Esophagus muscularis mucosa (tissue), 4 donors: ENCODE measurements around the gene ICA1L. TPM values are rescaled to one million over a fixed set of nuclear protein-coding genes. Genes with fewer than 3 reads are reported as not detected.
"Not testable (repeated sequence)": the region's sequence is repeated elsewhere in the genome, so short reads cannot be mapped to it uniquely, and the experiment has no call there.

Experiments
- DNase-seq: peaks from one replicate; pipeline ENCODE4 v3.0.0-alpha.2; 2017; ENCODE audit errors: extremely low spot score
- H3K27ac ChIP-seq, 4 donors: fragments of 200-600 bp; sonication (generic); replicated peaks in 1 of 4; 1 replicate in 3 of 4; 2 replicates in 1 of 4; pipeline ENCODE4 v1.5.1; 2016 to 2019; ENCODE audit warnings: mild to moderate bottlenecking in 1 of 4
- H3K27me3 ChIP-seq, 4 donors: fragments of 200-600 bp; sonication (generic); one replicate each; pipeline versions ENCODE4 v1.5.1 to v1.6.0; 2016 to 2019
- H3K36me3 ChIP-seq, 4 donors: fragments of 200-600 bp; sonication (generic); one replicate each; pipeline ENCODE4 v1.5.1; 2016 to 2019
- H3K4me1 ChIP-seq, 4 donors: fragments of 200-600 bp; sonication (generic); one replicate each; pipeline ENCODE4 v1.5.1; 2016 to 2019
- H3K4me3 ChIP-seq, 4 donors: fragments of 200-600 bp; sonication (generic); 1 replicate in 2 of 4; 2 replicates in 2 of 4; pipeline ENCODE4 v1.5.1; 2016 to 2019; ENCODE audit warnings: mild to moderate bottlenecking in 4 of 4, moderate library complexity in 1 of 4
- H3K9me3 ChIP-seq, 4 donors: fragments of 200-600 bp; sonication (generic); 1 replicate in 3 of 4; 2 replicates in 1 of 4; pipeline ENCODE4 v1.5.1; 2016 to 2019
- EP300 ChIP-seq: sonication (generic); formaldehyde crosslinking; IDR thresholded peaks from one replicate; pipeline ENCODE4 v1.6.1; 2017; ENCODE audit warnings: antibody characterized with exemption
- POLR2A ChIP-seq: fragments of 450-650 bp; IDR thresholded peaks from one replicate; pipeline ENCODE4 v1.6.1; 2017; ENCODE audit warnings: antibody characterized with exemption, moderate library complexity, mild to moderate bottlenecking, low read depth
- POLR2AphosphoS5 ChIP-seq, 2 donors: sonication (generic); formaldehyde crosslinking; IDR thresholded peaks; one replicate each; pipeline ENCODE4 v1.6.1; 2017; ENCODE audit warnings: antibody characterized with exemption in 2 of 2
- WGBS: methylation state at CpG from one replicate; pipeline ENCODE4 v1.1.5; 2018; 5-methylcytosine and 5-hydroxymethylcytosine counted together
- intact Hi-C: fragments of 100-400 bp; cut with DNase I; formaldehyde crosslinking; loops from one replicate; pipeline ENCODE4 v1.15.1; 2023
- total RNA-seq, 4 donors: library from RNA; depleted of rRNA; stranded (reverse); fragments of >200 nt; gene quantifications; one replicate each; pipeline versions ENCODE4 v1.1.0 to v1.2.1, GENCODE V29; 2016
- TF ChIP-seq, protein P1 (sequence below), 3 experiments: fragments of 200-600 bp in 2 of 3; fragments of 450-650 bp in 1 of 3; sonication (generic) in 2 of 3; IDR thresholded peaks; one replicate each; pipeline ENCODE4 v1.5.1; 2017 to 2019; ENCODE audit warnings: antibody characterized with exemption in 3 of 3, mild to moderate bottlenecking in 2 of 3, moderate library complexity in 1 of 3

Gene ICA1L
- total RNA-seq, 4 donors from 2014 or later = 9.6 to 14.4 (median 11.8) TPM

DNA sequence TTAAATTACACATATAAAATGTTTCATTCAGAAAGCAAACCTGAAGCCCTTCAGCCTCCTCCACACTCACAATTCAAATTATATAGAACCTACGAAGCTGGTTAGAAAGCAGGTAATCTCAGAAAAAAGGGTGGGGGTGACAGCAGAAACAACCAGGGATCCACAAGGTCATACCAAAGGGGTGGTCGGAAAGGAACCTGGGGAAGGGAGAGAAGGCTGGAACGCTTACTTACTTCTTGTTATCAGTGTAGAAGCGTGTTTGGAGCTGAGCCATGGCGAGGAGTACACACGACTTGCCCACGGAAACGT lies 39.6 kb upstream of the ICA1L start:
- WGBS = 0% methylated on average over 8 of the region's 8 CpGs
- intact Hi-C loops = no loop called here
- DNase-seq = no peak
- Histone ChIP-seq H3K36me3 (peaks cover 0 to 13% (median 0%) of the 10 kb centered on the region in 4 donors), H3K27ac (peak overlapping the region; percentile 79 to 93 (median 88)), H3K27me3 (no peaks in the 10 kb centered on the region), H3K4me1 (peaks cover 16 to 29% (median 27%) of the 10 kb centered on the region in 4 donors), H3K9me3 (no peaks in the 10 kb centered on the region), H3K4me3 (peak overlapping the region; percentile 65 to 78 (median 73))
- no peak for TF ChIP-seq EP300
- no peak for TF ChIP-seq POLR2AphosphoS5 (IDR thresholded peaks at IDR 0.05)
- no peak for TF ChIP-seq POLR2A
- TF ChIP-seq, protein P1, sequence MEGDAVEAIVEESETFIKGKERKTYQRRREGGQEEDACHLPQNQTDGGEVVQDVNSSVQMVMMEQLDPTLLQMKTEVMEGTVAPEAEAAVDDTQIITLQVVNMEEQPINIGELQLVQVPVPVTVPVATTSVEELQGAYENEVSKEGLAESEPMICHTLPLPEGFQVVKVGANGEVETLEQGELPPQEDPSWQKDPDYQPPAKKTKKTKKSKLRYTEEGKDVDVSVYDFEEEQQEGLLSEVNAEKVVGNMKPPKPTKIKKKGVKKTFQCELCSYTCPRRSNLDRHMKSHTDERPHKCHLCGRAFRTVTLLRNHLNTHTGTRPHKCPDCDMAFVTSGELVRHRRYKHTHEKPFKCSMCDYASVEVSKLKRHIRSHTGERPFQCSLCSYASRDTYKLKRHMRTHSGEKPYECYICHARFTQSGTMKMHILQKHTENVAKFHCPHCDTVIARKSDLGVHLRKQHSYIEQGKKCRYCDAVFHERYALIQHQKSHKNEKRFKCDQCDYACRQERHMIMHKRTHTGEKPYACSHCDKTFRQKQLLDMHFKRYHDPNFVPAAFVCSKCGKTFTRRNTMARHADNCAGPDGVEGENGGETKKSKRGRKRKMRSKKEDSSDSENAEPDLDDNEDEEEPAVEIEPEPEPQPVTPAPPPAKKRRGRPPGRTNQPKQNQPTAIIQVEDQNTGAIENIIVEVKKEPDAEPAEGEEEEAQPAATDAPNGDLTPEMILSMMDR (IDR thresholded peaks at IDR 0.05) = no peak

DNA sequence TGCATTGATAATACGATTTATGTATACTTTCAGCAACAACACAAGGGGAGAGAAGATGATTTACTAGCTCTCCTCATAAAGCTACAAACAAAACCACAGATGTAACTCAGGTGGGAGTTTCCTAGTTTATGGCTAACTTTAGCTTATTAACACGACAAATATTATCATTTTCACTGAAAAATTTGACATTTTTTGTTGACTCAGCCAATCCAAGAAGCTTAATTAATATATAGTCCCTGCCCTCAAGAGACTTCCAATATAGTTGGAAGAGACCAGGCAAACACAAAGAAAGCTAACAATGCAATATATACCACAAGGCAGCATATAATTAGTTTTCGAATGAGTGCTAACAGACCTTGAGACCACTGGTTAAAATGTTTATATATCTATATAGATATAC lies 39.1 kb upstream of the ICA1L start:
- 14% methylated on average over 3 of the region's 3 CpGs for WGBS
- DNase-seq = no peak
- peaks cover 16 to 29% (median 27%) of the 10 kb centered on the region in 4 donors for H3K4me1 ChIP-seq
- H3K27me3 ChIP-seq = no peaks in the 10 kb centered on the region
- peaks cover 0 to 15% (median 2%) of the 10 kb centered on the region in 4 donors for H3K36me3 ChIP-seq
- H3K9me3 ChIP-seq = no peaks in the 10 kb centered on the region
- H3K4me3 ChIP-seq = peak overlapping the region; percentile 65 to 78 (median 73)
- peak overlapping the region in 1 of 4 donors; percentile 93 for H3K27ac ChIP-seq
- intact Hi-C loops = no loop called here
- TF ChIP-seq, protein P1 (IDR thresholded peaks at IDR 0.05) = no peak
- TF ChIP-seq POLR2A (no peak), POLR2AphosphoS5 (IDR thresholded peaks at IDR 0.05) (no peak), EP300 (no peak)

DNA sequence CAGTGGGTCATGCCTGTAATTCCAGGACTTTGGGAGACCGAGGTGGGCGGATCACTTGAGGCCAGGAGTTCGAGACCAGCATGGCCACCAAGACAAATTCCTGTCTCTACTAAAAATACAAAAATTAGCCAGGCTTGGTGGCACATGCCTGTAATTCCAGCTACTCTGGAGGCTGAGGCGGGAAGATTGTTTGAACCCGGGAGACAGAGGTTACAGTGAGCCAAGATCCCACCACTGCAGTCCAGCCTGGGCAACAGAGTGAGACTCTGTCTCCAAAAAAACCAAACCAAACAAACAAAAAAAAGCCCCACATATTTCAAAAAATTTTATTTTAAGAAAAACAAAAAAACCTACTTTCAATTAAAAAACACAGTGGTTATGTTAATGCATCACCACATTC lies 38.7 kb upstream of the ICA1L start:
- Histone ChIP-seq H3K4me1 (peaks cover 16 to 29% (median 27%) of the 10 kb centered on the region in 4 donors), H3K4me3 (peak overlapping the region in 3 of 4 donors; percentile 65 to 78 (median 75)), H3K36me3 (peaks cover 0 to 19% (median 4%) of the 10 kb centered on the region in 4 donors)
- H3K27ac ChIP-seq, DNase-seq, intact Hi-C loops, H3K9me3 ChIP-seq, H3K27me3 ChIP-seq: not testable (repeated sequence)
- WGBS = 92% methylated on average over 5 of the region's 5 CpGs

DNA sequence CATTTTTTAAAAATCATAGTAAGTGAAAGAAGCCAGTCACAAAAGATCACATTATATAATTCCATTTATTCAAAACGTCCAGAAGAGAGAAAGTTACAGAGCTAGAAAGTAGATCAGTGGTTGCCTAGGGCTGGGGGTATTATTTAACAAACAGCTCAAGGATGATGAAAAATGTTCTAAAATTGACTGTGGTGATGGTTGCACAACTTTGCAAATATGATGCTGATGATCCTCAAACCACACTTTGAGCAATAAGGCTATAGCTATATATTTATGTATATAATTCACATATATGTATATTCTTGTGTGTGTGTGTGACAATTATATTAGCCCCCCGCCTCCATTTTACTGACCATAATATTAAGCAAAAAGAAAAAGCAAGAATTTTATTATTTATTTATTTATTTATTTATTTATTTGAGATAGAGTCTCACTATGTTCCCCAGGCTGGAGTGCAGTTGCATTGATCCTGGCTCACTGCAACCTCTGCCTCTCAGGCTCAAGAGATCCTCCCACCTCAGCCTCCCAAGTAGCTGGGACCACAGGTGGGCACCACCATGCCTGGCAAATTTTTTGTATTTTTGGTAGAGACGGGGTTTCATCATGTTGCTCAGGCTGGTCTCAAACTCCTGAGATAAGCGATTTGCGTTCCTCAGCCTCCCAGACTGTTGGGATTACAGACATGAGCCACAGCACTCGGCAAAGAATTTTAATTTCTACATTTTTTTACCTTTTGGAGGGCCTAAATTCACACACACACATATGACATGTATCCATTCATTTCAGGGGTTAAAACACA lies 38.0 kb upstream of the ICA1L start:
- Histone ChIP-seq H3K36me3 (peaks cover 0 to 19% (median 5%) of the 10 kb centered on the region in 4 donors), H3K9me3 (no peaks in the 10 kb centered on the region), H3K27ac (no peak overlapping the region), H3K4me3 (no peak overlapping the region), H3K4me1 (peaks cover 16 to 29% (median 27%) of the 10 kb centered on the region in 4 donors), H3K27me3 (no peaks in the 10 kb centered on the region)
- 91% methylated on average over 6 of the region's 6 CpGs for WGBS
- no peak for DNase-seq
- intact Hi-C loops = no loop called here
- TF ChIP-seq POLR2A = no peak
- TF ChIP-seq POLR2AphosphoS5 (IDR thresholded peaks at IDR 0.05) = no peak
- no peak for TF ChIP-seq EP300
- TF ChIP-seq, protein P1 (IDR thresholded peaks at IDR 0.05) = no peak

DNA sequence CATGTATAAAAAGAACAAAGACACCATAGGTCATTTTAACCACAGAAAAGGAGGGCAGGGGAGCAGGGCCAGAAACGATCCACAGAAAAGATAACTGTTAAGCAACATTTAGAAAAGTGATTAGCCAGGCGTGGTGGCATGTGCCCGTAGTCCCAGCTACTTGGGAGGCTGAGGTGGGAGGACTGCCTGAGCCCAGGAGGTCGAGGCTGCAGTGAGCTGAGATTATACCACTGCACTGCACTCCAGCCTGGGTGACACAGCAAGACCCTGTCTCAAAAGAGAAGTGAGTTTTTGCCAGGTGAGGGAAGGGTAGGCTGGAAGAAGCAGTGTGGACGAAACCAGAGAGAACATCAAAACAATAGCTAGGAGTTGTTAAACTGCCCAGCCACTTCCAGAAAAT lies 36.6 kb upstream of the ICA1L start:
- intact Hi-C loops = no loop called here

DNA sequence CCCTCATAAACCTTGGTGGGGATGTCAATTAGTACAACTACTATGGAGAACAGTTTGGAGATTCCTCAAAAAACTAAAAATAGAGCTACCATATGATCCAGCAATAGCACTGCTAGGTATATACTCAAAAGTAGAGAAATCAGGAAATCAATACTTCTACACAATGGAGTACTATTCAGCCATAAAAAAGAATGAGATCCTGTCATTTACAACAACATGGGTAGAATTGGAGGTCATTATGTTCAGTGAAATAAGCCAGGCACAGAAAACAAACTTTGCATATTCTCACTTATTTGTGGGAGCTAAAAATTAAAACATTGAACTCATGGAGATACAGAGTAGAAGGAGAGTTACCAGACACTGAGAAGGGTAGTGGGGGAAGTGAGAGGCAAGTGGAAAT lies 33.9 kb upstream of the ICA1L start:
- H3K27ac ChIP-seq, H3K9me3 ChIP-seq, DNase-seq, intact Hi-C loops, H3K4me3 ChIP-seq, H3K27me3 ChIP-seq: not testable (repeated sequence)
- Histone ChIP-seq H3K4me1 (peaks cover 5 to 14% (median 9%) of the 10 kb centered on the region in 4 donors), H3K36me3 (peaks cover 0 to 23% (median 5%) of the 10 kb centered on the region in 4 donors)

More for the DNA sequence above, 36.6 kb upstream of the ICA1L start:
- Histone ChIP-seq H3K4me1 (peaks cover 13 to 25% (median 21%) of the 10 kb centered on the region in 4 donors), H3K9me3 (no peaks in the 10 kb centered on the region), H3K36me3 (peaks cover 0 to 19% (median 5%) of the 10 kb centered on the region in 4 donors), H3K27ac (no peak overlapping the region), H3K4me3 (no peak overlapping the region), H3K27me3 (no peaks in the 10 kb centered on the region)
- TF ChIP-seq POLR2AphosphoS5 (IDR thresholded peaks at IDR 0.05) (no peak), EP300 (no peak), POLR2A (no peak)
- TF ChIP-seq, protein P1 (IDR thresholded peaks at IDR 0.05) = no peak
- no peak for DNase-seq
- 87% methylated on average over 5 of the region's 5 CpGs for WGBS
